GM12878 (cell line): ENCODE data around the gene PRR35. TPM values are rescaled to one million over a fixed set of nuclear protein-coding genes. Genes with fewer than 3 reads are reported as not detected.

ENCODE experiments used
- ATAC-seq: fragments of 200-7000 bp; cut with Tn5 transposase; 3 replicates; pipeline ENCODE4 v1.9.1; 2020; ENCODE audit warnings: mild to moderate bottlenecking, moderate library complexity
- BruUV-seq: library from RNA; stranded (reverse); fragments of 400-500 nt; replicated peaks from 2 replicates; lab custom pipeline; 2021; lab: Mats Ljungman, UMichigan
- CTCF ChIA-PET: fragments of 300-600 bp; sonication (Branson Sonifier 250); formaldehyde crosslinking; extraction: SDS; loops from one replicate; lab custom pipeline; 2021; ENCODE audit warnings: inconsistent platforms; lab: Yijun Ruan, JAX
- POLR2A ChIA-PET: fragments of 350-600 bp; formaldehyde crosslinking; extraction: SDS; loops from one replicate; lab custom pipeline; 2021; ENCODE audit warnings: inconsistent platforms; lab: Charles Lee
- RAD21 ChIA-PET: fragments of 300-600 bp; sonication (Branson Sonifier 250); formaldehyde crosslinking; loops from one replicate; lab custom pipeline; 2023; ENCODE audit warnings: antibody characterized with exemption; ENCODE audit not compliant: unreplicated experiment; lab: Charles Lee
- SMC1A ChIA-PET: fragments of 300-600 bp; sonication (Branson Sonifier 250); formaldehyde crosslinking; loops from one replicate; lab custom pipeline; 2023; ENCODE audit not compliant: unreplicated experiment, uncharacterized antibody; lab: Charles Lee
- DNase-seq: peaks from one replicate; pipeline ENCODE4 v3.0.0-alpha.2; 2011; ENCODE audit warnings: low read depth, low spot score
- FAIRE-seq: peaks from 3 replicates; lab custom pipeline; 2011; peaks lifted over from hg19 to GRCh38; lab: Jason Lieb, UNC
- H2AFZ ChIP-seq: 2 replicates; pipeline ENCODE4 v1.6.0; 2011; ENCODE audit warnings: low read depth, low read length, control low read depth; ENCODE audit not compliant: control insufficient read depth
- H3K27ac ChIP-seq: 2 replicates; pipeline ENCODE4 v1.5.1; 2011; ENCODE audit warnings: control low read depth; ENCODE audit not compliant: control insufficient read depth, insufficient read depth
- H3K27me3 ChIP-seq, 2 experiments: replicated peaks in 1 of 2; 2 replicates each; pipeline versions ENCODE4 v1.6.0 to v1.6.1; 2011; ENCODE audit warnings: low read length in 1 of 2; ENCODE audit not compliant: control insufficient read depth in 2 of 2, insufficient read depth in 2 of 2
- H3K36me3 ChIP-seq, 2 experiments: 2 replicates each; pipeline ENCODE4 v1.5.1; 2011; ENCODE audit warnings: low read length in 1 of 2; ENCODE audit not compliant: control insufficient read depth in 2 of 2, insufficient read depth in 2 of 2
- H3K4me1 ChIP-seq: 2 replicates; pipeline ENCODE4 v1.6.1; 2011; ENCODE audit warnings: mild to moderate bottlenecking, low read length, moderate library complexity, mixed read lengths; ENCODE audit not compliant: control insufficient read depth, insufficient read depth
- H3K4me2 ChIP-seq: 2 replicates; pipeline ENCODE4 v1.6.0; 2011; ENCODE audit warnings: control low read depth; ENCODE audit not compliant: control insufficient read depth, insufficient read depth
- H3K4me3 ChIP-seq: fragments of 200-600 bp; sonication (generic); 2 replicates; pipeline ENCODE4 v1.5.1; 2016
- H3K79me2 ChIP-seq: 2 replicates; pipeline ENCODE4 v1.6.0; 2011; ENCODE audit warnings: low read length; ENCODE audit not compliant: control insufficient read depth, insufficient read depth
- H3K9ac ChIP-seq: 2 replicates; pipeline ENCODE4 v1.8.0; 2011; ENCODE audit warnings: low read length, control low read depth, mixed read lengths; ENCODE audit not compliant: control insufficient read depth, insufficient read depth
- H3K9me3 ChIP-seq: replicated peaks from 3 replicates; pipeline ENCODE4 v1.5.1; 2011; ENCODE audit warnings: mild to moderate bottlenecking, low read length; ENCODE audit not compliant: control insufficient read depth, insufficient read depth
- H4K20me1 ChIP-seq: 2 replicates; pipeline ENCODE4 v1.6.0; 2011; ENCODE audit not compliant: control insufficient read depth, insufficient read depth
- BACH1 ChIP-seq: fragments of 450-650 bp; IDR thresholded peaks from 2 replicates; pipeline ENCODE4 v1.6.1; 2017; ENCODE audit warnings: mild to moderate bottlenecking, borderline replicate concordance
- BCL11A ChIP-seq: IDR thresholded peaks from 2 replicates; pipeline ENCODE4 v1.6.1; 2011; ENCODE audit warnings: low read depth, low read length
- BHLHE40 ChIP-seq, 2 experiments: fragments of 450-650 bp in 1 of 2; IDR thresholded peaks; 2 replicates each; pipeline ENCODE4 v1.6.1; 2011 to 2017; ENCODE audit warnings: low read depth in 2 of 2, borderline replicate concordance in 1 of 2, improper control_type of control experiment in 1 of 2, low read length in 1 of 2, mild to moderate bottlenecking in 1 of 2
- CBFB ChIP-seq: IDR thresholded peaks from 2 replicates; pipeline ENCODE4 v1.6.1; 2016; ENCODE audit warnings: antibody characterized with exemption, low read depth
- DPF2 ChIP-seq: fragments of 450-650 bp; IDR thresholded peaks from 2 replicates; pipeline ENCODE4 v1.6.1; 2017; ENCODE audit warnings: mild to moderate bottlenecking
- GATAD2B ChIP-seq: fragments of 450-650 bp; conservative IDR thresholded peaks from 2 replicates; pipeline ENCODE4 v1.6.1; 2017; ENCODE audit warnings: low read depth, mild to moderate bottlenecking, moderate library complexity
- IKZF1 ChIP-seq: fragments of 450-650 bp; conservative IDR thresholded peaks from 2 replicates; pipeline ENCODE4 v1.6.1; 2017; ENCODE audit warnings: antibody characterized with exemption, mild to moderate bottlenecking
- LARP7 ChIP-seq: fragments of 450-650 bp; IDR thresholded peaks from 2 replicates; pipeline ENCODE4 v1.6.1; 2017; ENCODE audit warnings: mild to moderate bottlenecking
- NKRF ChIP-seq: fragments of 450-650 bp; conservative IDR thresholded peaks from 2 replicates; pipeline ENCODE4 v1.6.1; 2017; ENCODE audit warnings: mild to moderate bottlenecking, moderate library complexity
- SMAD1 ChIP-seq: fragments of 450-650 bp; IDR thresholded peaks from 2 replicates; pipeline ENCODE4 v1.6.1; 2018; ENCODE audit warnings: mild to moderate bottlenecking, low read depth; ENCODE audit not compliant: partially characterized antibody
- SMARCA5 ChIP-seq: fragments of 450-650 bp; IDR thresholded peaks from 2 replicates; pipeline ENCODE4 v1.6.1; 2017; ENCODE audit warnings: mild to moderate bottlenecking
- ZNF207 ChIP-seq: fragments of 450-650 bp; IDR thresholded peaks from 2 replicates; pipeline ENCODE4 v1.6.1; 2014; ENCODE audit warnings: antibody characterized with exemption, mild to moderate bottlenecking, borderline replicate concordance
- ZNF687 ChIP-seq: fragments of 450-650 bp; IDR thresholded peaks from 2 replicates; pipeline ENCODE4 v1.6.1; 2017; ENCODE audit warnings: mild to moderate bottlenecking, moderate library complexity
- WGBS: methylation state at CpG from one replicate; pipeline ENCODE4 v1.1.6; 2016; ENCODE audit warnings: low lambda C conversion rate; ENCODE audit not compliant: insufficient replicate concordance, insufficient coverage; ENCODE audit errors: missing lambda C conversion rate; 5-methylcytosine and 5-hydroxymethylcytosine counted together
- in situ Hi-C: fragments of 300-500 bp; cut with MboI; formaldehyde crosslinking; loops from 9 replicates; pipeline ENCODE4 v1.14.3; 2018; ENCODE audit warnings: mixed read lengths
- intact Hi-C: fragments of 100-400 bp; cut with micrococcal nuclease; formaldehyde crosslinking; loops from one replicate; pipeline ENCODE4 v1.14.2; 2022; ENCODE audit not compliant: unreplicated experiment
- polyA plus RNA-seq, 11 experiments: library from polyadenylated mRNA; depleted of rRNA in 4 of 11; unstranded in 6 of 11; stranded (reverse) in 5 of 11; fragments of >200 nt; fragmentation: Nextera tagmentation in 4 of 11; fragmentation: Illumina TruSeq in 1 of 11; extraction: Ambion mirVana in 4 of 11; extraction: Trizol in 1 of 11; gene quantifications; 1 replicate in 1 of 11; 2 replicates in 10 of 11; pipeline versions ENCODE4 v1.2.1 to v1.2.3, GENCODE V29; 2011 to 2016; ENCODE audit warnings: inconsistent platforms in 2 of 11, missing spikeins in 2 of 11, low read depth in 1 of 11
- total RNA-seq, 4 experiments: library from RNA; depleted of rRNA in 3 of 4; stranded (reverse); fragments of >200 nt in 3 of 4; fragmentation: Illumina TruSeq in 1 of 4; extraction: Trizol in 1 of 4; gene quantifications; 2 replicates each; pipeline versions ENCODE4 v1.2.1 to v1.2.3, GENCODE V29; 2013 to 2021

Gene PRR35
- total and polyA plus RNA-seq, 10 of the 15 experiments (the other 5 are each of a cell fraction or from before 2014, with no cell fraction given): not detected

GRCh38 chr16:590188-590814 is 30.1 kb downstream of the PRR35 start:
- ChIA-PET RAD21 (no interaction called here), POLR2A (no interaction called here), CTCF (interaction anchor here (0.6 kb wide), 1 partner anchor 105 kb away, joined by 3 read pairs; no protein-coding TSS in a partner anchor), SMC1A (no interaction called here)
- 2% methylated on average over 39 of the region's 71 CpGs for WGBS
- H3K79me2 ChIP-seq: peaks cover 28% of the 10 kb centered on the region
- H3K4me3 ChIP-seq: peak overlapping the region; percentile 86
- in situ Hi-C loops: no loop called here
- ATAC-seq (no peak), FAIRE-seq (no peak), DNase-seq (no peak)
- TF ChIP-seq IKZF1: peak; percentile 37
- 0 out of 2 replicates have a peak, but pooled peaks have one; percentile 22 for TF ChIP-seq ZNF687
- peak; percentile 49; the same call in 1 of the 2 replicates for TF ChIP-seq BACH1
- TF ChIP-seq GATAD2B: peak; percentile 70
- TF ChIP-seq CBFB: no peak
- TF ChIP-seq SMARCA5: peak; percentile 89
- peak; percentile 96 for TF ChIP-seq LARP7
- no peak for TF ChIP-seq SMAD1
- TF ChIP-seq DPF2: peak; percentile 7
- peak; percentile 84 for TF ChIP-seq NKRF
- 0 out of 2 replicates have a peak, but pooled peaks have one; percentile 39 for TF ChIP-seq ZNF207
- no peak for TF ChIP-seq BCL11A
- peak in 1 of 2 experiments; percentile 3; a peak in 1 of 4 replicates for TF ChIP-seq BHLHE40 (IDR thresholded peaks at IDR 0.05; ENCODE audit: borderline replicate concordance in 1 of 2, low read depth in 2 of 2, low read length in 1 of 2)
- H3K9me3 ChIP-seq: no peaks in the 10 kb centered on the region
- peak overlapping the region; percentile 57 for H2AFZ ChIP-seq
- no peaks in the 10 kb centered on the region for H3K27me3 ChIP-seq
- no TSS peak for BruUV-seq
- H4K20me1 ChIP-seq: no peaks in the 10 kb centered on the region
- peak overlapping the region; percentile 87 for H3K9ac ChIP-seq
- H3K4me1 ChIP-seq: peaks cover 15% of the 10 kb centered on the region
- H3K4me2 ChIP-seq: peak overlapping the region; percentile 96
- no peaks in the 10 kb centered on the region for H3K36me3 ChIP-seq
- intact Hi-C loops: no loop called here
- peak overlapping the region; percentile 25; the same call in 1 of the 2 replicates for H3K27ac ChIP-seq
